Lower leg skin (tissue), 3 donors: Measurements from ENCODE around the gene ELSPBP1.

Experiments
- POLR2A ChIP-seq, 2 donors: fragments of 450-650 bp; IDR thresholded peaks; one replicate each; pipeline ENCODE4 v1.6.1; 2016 to 2017; ENCODE audit warnings: antibody characterized with exemption in 2 of 2, mild to moderate bottlenecking in 1 of 2, moderate library complexity in 1 of 2
- TF ChIP-seq, protein P1 (sequence below), 3 donors: fragments of 450-650 bp; IDR thresholded peaks; one replicate each; pipeline ENCODE4 v1.5.1; 2016; ENCODE audit warnings: antibody characterized with exemption in 3 of 3, mild to moderate bottlenecking in 3 of 3, moderate library complexity in 2 of 3

DNA sequence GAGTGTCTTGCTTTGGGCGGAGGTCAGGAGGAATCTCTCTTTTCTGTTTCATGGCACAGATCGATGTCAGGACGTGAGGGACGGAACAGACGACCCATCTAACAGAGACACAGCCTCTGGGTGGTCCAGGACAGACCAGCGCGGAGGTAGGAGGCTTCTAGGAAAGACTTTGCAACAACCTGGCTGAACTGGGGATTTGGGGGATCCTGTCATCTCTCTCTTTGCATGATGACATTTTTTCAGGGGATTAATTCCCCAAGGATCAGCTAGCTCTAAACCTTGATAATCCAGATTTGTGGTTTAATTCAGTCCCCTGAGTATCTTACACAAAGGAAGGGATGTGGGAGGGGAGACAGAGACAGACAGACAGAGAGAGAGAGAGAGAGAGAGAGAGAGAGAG lies 35.0 kb downstream of the ELSPBP1 start:
- TF ChIP-seq, protein P1, sequence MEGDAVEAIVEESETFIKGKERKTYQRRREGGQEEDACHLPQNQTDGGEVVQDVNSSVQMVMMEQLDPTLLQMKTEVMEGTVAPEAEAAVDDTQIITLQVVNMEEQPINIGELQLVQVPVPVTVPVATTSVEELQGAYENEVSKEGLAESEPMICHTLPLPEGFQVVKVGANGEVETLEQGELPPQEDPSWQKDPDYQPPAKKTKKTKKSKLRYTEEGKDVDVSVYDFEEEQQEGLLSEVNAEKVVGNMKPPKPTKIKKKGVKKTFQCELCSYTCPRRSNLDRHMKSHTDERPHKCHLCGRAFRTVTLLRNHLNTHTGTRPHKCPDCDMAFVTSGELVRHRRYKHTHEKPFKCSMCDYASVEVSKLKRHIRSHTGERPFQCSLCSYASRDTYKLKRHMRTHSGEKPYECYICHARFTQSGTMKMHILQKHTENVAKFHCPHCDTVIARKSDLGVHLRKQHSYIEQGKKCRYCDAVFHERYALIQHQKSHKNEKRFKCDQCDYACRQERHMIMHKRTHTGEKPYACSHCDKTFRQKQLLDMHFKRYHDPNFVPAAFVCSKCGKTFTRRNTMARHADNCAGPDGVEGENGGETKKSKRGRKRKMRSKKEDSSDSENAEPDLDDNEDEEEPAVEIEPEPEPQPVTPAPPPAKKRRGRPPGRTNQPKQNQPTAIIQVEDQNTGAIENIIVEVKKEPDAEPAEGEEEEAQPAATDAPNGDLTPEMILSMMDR (IDR thresholded peaks at IDR 0.05) = no peak
- no peak for TF ChIP-seq POLR2A (IDR thresholded peaks at IDR 0.05)
